SK-N-SH (cell line): ENCODE results near the gene C13orf46. TPM values are rescaled to one million over a fixed set of nuclear protein-coding genes. Genes with fewer than 3 reads are reported as not detected.

Experiments
- CTCF ChIA-PET: fragments of 300-600, 350-600 bp; formaldehyde crosslinking; extraction: SDS; loops from one replicate; lab custom pipeline; 2021; lab: Yijun Ruan, JAX
- POLR2A ChIA-PET: fragments of 350-600 bp; sonication (Branson Sonifier 250); formaldehyde crosslinking; extraction: SDS; loops from one replicate; lab custom pipeline; 2020; ENCODE audit warnings: antibody characterized with exemption, inconsistent platforms; lab: Yijun Ruan, JAX
- DNase-seq: peaks from one replicate; pipeline ENCODE4 v3.0.0; 2012
- H2AFZ ChIP-seq: fragments of 200-600 bp; sonication (generic); 2 replicates; pipeline ENCODE4 v1.8.1; 2016; ENCODE audit warnings: antibody characterized with exemption, mild to moderate bottlenecking, low read depth
- H3F3A ChIP-seq: fragments of 200-600 bp; sonication (generic); replicated peaks from 2 replicates; pipeline ENCODE3; 2016; ENCODE audit warnings: antibody characterized with exemption, mild to moderate bottlenecking; ENCODE audit not compliant: insufficient read depth
- H3K27ac ChIP-seq, 2 experiments: fragments of 200-500 bp in 1 of 2; fragments of 200-600 bp in 1 of 2; sonication (Bioruptor generic) in 1 of 2; sonication (generic), shearing (Covaris generic) in 1 of 2; 2 replicates each; pipeline versions ENCODE4 v1.5.1 to v1.6.1; 2014 to 2016; ENCODE audit warnings: low read depth in 2 of 2, inconsistent platforms in 1 of 2, low read length in 1 of 2, mild to moderate bottlenecking in 1 of 2, mixed read lengths in 1 of 2
- H3K27me3 ChIP-seq: fragments of 200-600 bp; sonication (generic), shearing (Covaris generic); 2 replicates; pipeline ENCODE4 v1.6.1; 2016; ENCODE audit warnings: mixed run types; ENCODE audit not compliant: insufficient read depth
- H3K36me3 ChIP-seq, 2 experiments: fragments of 200-500 bp in 1 of 2; fragments of 200-600 bp in 1 of 2; sonication (Bioruptor generic) in 1 of 2; sonication (generic) in 1 of 2; replicated peaks in 1 of 2; 2 replicates each; pipeline versions ENCODE3 to v1.5.1; 2014 to 2016; ENCODE audit warnings: low read length in 1 of 2, mild to moderate bottlenecking in 1 of 2; ENCODE audit not compliant: insufficient read depth in 2 of 2, control insufficient read depth in 1 of 2
- H3K4me1 ChIP-seq, 2 experiments: fragments of 200-500 bp in 1 of 2; fragments of 200-600 bp in 1 of 2; sonication (Bioruptor generic) in 1 of 2; sonication (generic), shearing (Covaris generic) in 1 of 2; 2 replicates each; pipeline versions ENCODE4 v1.5.1 to v1.6.1; 2014 to 2016; ENCODE audit warnings: low read depth in 1 of 2, low read length in 1 of 2, mixed run types in 1 of 2; ENCODE audit not compliant: insufficient read depth in 2 of 2, control insufficient read depth in 1 of 2
- H3K4me2 ChIP-seq: fragments of 200-600 bp; sonication (generic), shearing (Covaris generic); 2 replicates; pipeline ENCODE4 v1.6.1; 2017; ENCODE audit warnings: mixed run types
- H3K4me3 ChIP-seq, 2 experiments: fragments of 200-500 bp in 1 of 2; fragments of 200-600 bp in 1 of 2; sonication (Bioruptor generic) in 1 of 2; sonication (generic), shearing (Covaris generic) in 1 of 2; 2 replicates each; pipeline versions ENCODE4 v1.5.1 to v1.8.1; 2014 to 2016; ENCODE audit warnings: low read depth in 2 of 2, inconsistent platforms in 1 of 2, low read length in 1 of 2, mild to moderate bottlenecking in 1 of 2, mixed read lengths in 1 of 2, moderate library complexity in 1 of 2
- H3K79me2 ChIP-seq: fragments of 200-600 bp; sonication (generic); 2 replicates; pipeline ENCODE4 v1.8.1; 2017; ENCODE audit warnings: mild to moderate bottlenecking; ENCODE audit not compliant: insufficient read depth
- H3K9ac ChIP-seq: fragments of 200-600 bp; sonication (generic); 2 replicates; pipeline ENCODE4 v1.6.1; 2017; ENCODE audit warnings: mixed run types
- H3K9me2 ChIP-seq: fragments of 200-600 bp; sonication (generic); 2 replicates; pipeline ENCODE4 v1.6.1; 2017; ENCODE audit warnings: mixed run types
- H3K9me3 ChIP-seq: fragments of 200-600 bp; sonication (generic); 2 replicates; pipeline ENCODE4 v1.6.1; 2017; ENCODE audit warnings: mixed run types, mild to moderate bottlenecking, moderate library complexity
- H4K20me1 ChIP-seq: fragments of 200-600 bp; sonication (generic); 2 replicates; pipeline ENCODE4 v1.6.1; 2017; ENCODE audit warnings: mild to moderate bottlenecking, mixed run types; ENCODE audit not compliant: insufficient read depth
- CHD2 ChIP-seq: fragments of 150-350 bp; IDR thresholded peaks from 2 replicates; pipeline ENCODE4 v1.6.1; 2018; ENCODE audit warnings: low read length; ENCODE audit not compliant: partially characterized antibody
- JUND ChIP-seq: IDR thresholded peaks from 2 replicates; pipeline ENCODE4 v1.4.0; 2012
- NFIC ChIP-seq: IDR thresholded peaks from 2 replicates; pipeline ENCODE4 v1.4.0; 2012; ENCODE audit warnings: borderline replicate concordance
- PBX3 ChIP-seq: IDR thresholded peaks from 2 replicates; pipeline ENCODE4; 2012
- RXRA ChIP-seq: IDR thresholded peaks from 2 replicates; pipeline ENCODE4 v1.4.0; 2012; ENCODE audit warnings: low read depth, mild to moderate bottlenecking, borderline replicate concordance
- TAF1 ChIP-seq: IDR thresholded peaks from 2 replicates; pipeline ENCODE4 v1.6.1; 2012; ENCODE audit warnings: low read depth, mild to moderate bottlenecking, low read length, moderate library complexity, borderline replicate concordance
- TEAD4 ChIP-seq: IDR thresholded peaks from 2 replicates; pipeline ENCODE4 v1.4.0; 2012; ENCODE audit warnings: mild to moderate bottlenecking, borderline replicate concordance; ENCODE audit not compliant: insufficient read depth
- YY1 ChIP-seq: IDR thresholded peaks from 2 replicates; pipeline ENCODE4 v1.4.0; 2012; ENCODE audit warnings: low read depth, mild to moderate bottlenecking
- WGBS: methylation state at CpG from one replicate; pipeline ENCODE4 v1.1.6; 2017; ENCODE audit warnings: low lambda C conversion rate; 5-methylcytosine and 5-hydroxymethylcytosine counted together
- polyA plus RNA-seq, 3 experiments: library from polyadenylated mRNA; depleted of rRNA; stranded (reverse); fragments of >200 nt; gene quantifications; 2 replicates each; pipeline ENCODE4 v1.2.3, GENCODE V29; 2012
- TF ChIP-seq, protein P1 (sequence below): fragments of 150-350 bp; IDR thresholded peaks from 2 replicates; pipeline ENCODE4 v1.6.1; 2017; ENCODE audit warnings: antibody characterized with exemption, low read length, low read depth, borderline replicate concordance
- TF ChIP-seq, protein P2 (sequence below): IDR thresholded peaks from 2 replicates; pipeline ENCODE4 v1.4.0; 2012; ENCODE audit warnings: low read depth, borderline replicate concordance

Gene C13orf46
- 0.96 and 1.7 TPM in 2 replicates for polyA plus RNA-seq (2012; rRNA removed)
- 0.21 and 0.56 TPM in 2 replicates for polyA plus RNA-seq (2012; cell fraction: cytosol; rRNA removed)
- polyA plus RNA-seq (2012; cell fraction: nucleus; rRNA removed), result 2.6 and 3.3 TPM in 2 replicates

DNA sequence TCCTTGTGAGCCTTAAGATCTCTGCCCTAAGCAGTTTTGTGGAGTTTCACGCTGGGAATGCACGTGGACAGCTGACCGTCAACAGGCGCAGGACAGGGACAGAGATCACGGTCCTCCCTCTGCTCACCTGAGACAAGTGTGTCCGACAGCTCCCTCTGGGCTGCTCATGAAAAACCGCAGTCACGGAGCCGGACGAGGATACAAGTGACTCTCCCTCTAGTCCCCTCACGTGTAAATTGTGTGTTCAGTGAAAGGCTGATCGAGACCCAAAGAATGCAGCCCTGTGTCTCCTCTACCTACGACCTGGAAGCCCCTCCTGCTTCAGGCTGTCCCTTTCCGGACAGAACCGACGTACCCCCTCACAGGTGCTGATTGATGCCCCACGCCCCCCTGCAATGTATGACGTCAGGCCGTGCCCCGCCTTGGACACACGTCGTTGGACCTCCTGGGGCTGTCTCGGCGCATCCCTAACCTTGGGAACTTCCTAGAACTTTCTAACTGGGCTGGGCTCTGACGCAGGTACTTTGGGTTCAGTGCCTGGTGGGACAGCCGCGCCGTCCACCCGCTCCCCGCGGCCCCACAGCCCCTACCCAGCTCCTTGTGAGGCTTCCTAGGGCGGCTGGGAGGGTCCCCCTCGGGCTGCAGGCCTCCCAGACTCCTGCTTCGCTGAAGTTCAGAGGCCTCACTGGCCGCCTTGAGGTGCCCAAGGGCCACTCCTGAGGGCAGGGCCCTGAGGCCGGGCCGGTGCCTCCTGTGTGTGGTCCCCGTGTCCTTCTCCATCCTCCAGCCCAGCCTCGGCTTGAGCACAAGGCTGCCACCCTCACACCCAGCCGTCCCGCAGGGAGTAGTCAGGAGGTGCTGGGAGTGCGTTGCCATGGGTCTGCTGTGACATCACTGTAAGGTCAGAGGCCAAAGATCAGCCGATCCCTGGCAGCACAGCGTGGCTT is at the start of gene C13orf46:
TSS of gene C13orf46 (minus strand) at position 859 of the 947 bp plus-strand sequence. CDS start at position 780, 79 bp downstream.
- Histone ChIP-seq H4K20me1 (no peaks in the 10 kb centered on the region), H3K4me2 (no peak within 1 kb of the TSS), H3K36me3 (peaks cover 11 to 26% of the 10 kb centered on the region in 2 experiments), H3K27ac (no peak within 1 kb of the TSS), H3K4me1 (peaks cover 0 to 6% of the 10 kb centered on the region in 2 experiments; a peak in 3 of 4 replicates)
- TF ChIP-seq PBX3 (no peak), JUND (no peak), CHD2 (no peak), NFIC (no peak), YY1 (no peak)
- TF ChIP-seq, protein P1, sequence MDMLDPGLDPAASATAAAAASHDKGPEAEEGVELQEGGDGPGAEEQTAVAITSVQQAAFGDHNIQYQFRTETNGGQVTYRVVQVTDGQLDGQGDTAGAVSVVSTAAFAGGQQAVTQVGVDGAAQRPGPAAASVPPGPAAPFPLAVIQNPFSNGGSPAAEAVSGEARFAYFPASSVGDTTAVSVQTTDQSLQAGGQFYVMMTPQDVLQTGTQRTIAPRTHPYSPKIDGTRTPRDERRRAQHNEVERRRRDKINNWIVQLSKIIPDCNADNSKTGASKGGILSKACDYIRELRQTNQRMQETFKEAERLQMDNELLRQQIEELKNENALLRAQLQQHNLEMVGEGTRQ, result no peak
- TF ChIP-seq, protein P2, sequence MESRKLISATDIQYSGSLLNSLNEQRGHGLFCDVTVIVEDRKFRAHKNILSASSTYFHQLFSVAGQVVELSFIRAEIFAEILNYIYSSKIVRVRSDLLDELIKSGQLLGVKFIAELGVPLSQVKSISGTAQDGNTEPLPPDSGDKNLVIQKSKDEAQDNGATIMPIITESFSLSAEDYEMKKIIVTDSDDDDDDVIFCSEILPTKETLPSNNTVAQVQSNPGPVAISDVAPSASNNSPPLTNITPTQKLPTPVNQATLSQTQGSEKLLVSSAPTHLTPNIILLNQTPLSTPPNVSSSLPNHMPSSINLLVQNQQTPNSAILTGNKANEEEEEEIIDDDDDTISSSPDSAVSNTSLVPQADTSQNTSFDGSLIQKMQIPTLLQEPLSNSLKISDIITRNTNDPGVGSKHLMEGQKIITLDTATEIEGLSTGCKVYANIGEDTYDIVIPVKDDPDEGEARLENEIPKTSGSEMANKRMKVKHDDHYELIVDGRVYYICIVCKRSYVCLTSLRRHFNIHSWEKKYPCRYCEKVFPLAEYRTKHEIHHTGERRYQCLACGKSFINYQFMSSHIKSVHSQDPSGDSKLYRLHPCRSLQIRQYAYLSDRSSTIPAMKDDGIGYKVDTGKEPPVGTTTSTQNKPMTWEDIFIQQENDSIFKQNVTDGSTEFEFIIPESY, result no peak
- TF ChIP-seq, all 33 proteins: peak for 0
- 93% methylated on average over 19 of the region's 44 CpGs for WGBS
- POLR2A ChIA-PET, result no interaction called here
- CTCF ChIA-PET, result no interaction called here
- DNase-seq, result no peak
- Histone ChIP-seq H3K4me3 (no peak within 1 kb of the TSS), H3K9ac (no peak within 1 kb of the TSS), H3K27me3 (no peaks in the 10 kb centered on the region), H3K9me2 (no peaks in the 10 kb centered on the region), H2AFZ (no peak within 1 kb of the TSS), H3F3A (no peaks in the 10 kb centered on the region), H3K9me3 (no peaks in the 10 kb centered on the region), H3K79me2 (no peaks in the 10 kb centered on the region)

- ChIA-PET POLR2A (no interaction called here), CTCF (no interaction called here)
- no peak overlapping the region for H2AFZ ChIP-seq
- peaks cover 10% of the 10 kb centered on the region; the same call in 1 of the 2 replicates for H4K20me1 ChIP-seq
- H3K9ac ChIP-seq, result no peak overlapping the region
- no peak overlapping the region for H3K4me2 ChIP-seq
- WGBS, result 91% methylated on average over 8 of the region's 12 CpGs
- no peak overlapping the region for H3K27ac ChIP-seq
- no peaks in the 10 kb centered on the region for H3F3A ChIP-seq
- no peaks in the 10 kb centered on the region for H3K9me3 ChIP-seq
- H3K4me1 ChIP-seq, result peaks cover 0 to 22% of the 10 kb centered on the region in 2 experiments; a peak in 1 of 4 replicates
- peaks cover 19 to 80% of the 10 kb centered on the region in 2 experiments for H3K36me3 ChIP-seq
- H3K79me2 ChIP-seq, result peaks cover 17% of the 10 kb centered on the region; the same call in 1 of the 2 replicates
- H3K27me3 ChIP-seq, result no peaks in the 10 kb centered on the region
- DNase-seq, result no peak
- H3K4me3 ChIP-seq, result no peak overlapping the region
- no peaks in the 10 kb centered on the region for H3K9me2 ChIP-seq
- no peak for TF ChIP-seq TEAD4
- TF ChIP-seq RXRA, result no peak
- no peak for TF ChIP-seq TAF1
- TF ChIP-seq, protein P1, result no peak
- TF ChIP-seq, protein P2, result no peak
- TF ChIP-seq, all 33 proteins: peak for 0
Measured at GRCh38 chr13:114022876-114023275, 49.0 kb upstream of the C13orf46 start.
